HFFc6 (cell line): Measurements from ENCODE around the gene CFAP53. TPM values are rescaled to one million over a fixed set of nuclear protein-coding genes. Genes with fewer than 3 reads are reported as not detected.
A peak's percentile ranks its signal among the peaks of the same experiment; 100 is the strongest.

ENCODE experiments used
- DNase-seq: peaks from one replicate; pipeline ENCODE4 v3.0.0-alpha.2; 2018
- H3K27ac Mint-ChIP-seq: 2 replicates; pipeline ENCODE4 v1.8.0; 2020; ENCODE audit warnings: mild to moderate bottlenecking, mixed read lengths
- H3K27me3 Mint-ChIP-seq: 2 replicates; pipeline ENCODE4 v1.8.0; 2021; ENCODE audit warnings: mild to moderate bottlenecking, moderate library complexity, mixed read lengths; ENCODE audit not compliant: insufficient read depth
- H3K36me3 Mint-ChIP-seq: 2 replicates; pipeline ENCODE4 v1.8.0; 2021; ENCODE audit warnings: low read depth, mixed read lengths
- H3K4me1 Mint-ChIP-seq: 2 replicates; pipeline ENCODE4 v1.8.0; 2020; ENCODE audit warnings: low read depth, mixed read lengths
- H3K4me3 Mint-ChIP-seq: 2 replicates; pipeline ENCODE4 v1.8.0; 2020; ENCODE audit warnings: mild to moderate bottlenecking, moderate library complexity, mixed read lengths
- H3K9me3 Mint-ChIP-seq: 2 replicates; pipeline ENCODE4 v1.8.0; 2020; ENCODE audit warnings: mild to moderate bottlenecking, mixed read lengths
- CTCF ChIP-seq: fragments of 200-600 bp; sonication (generic); IDR thresholded peaks from 2 replicates; pipeline ENCODE4 v1.5.0; 2021; ENCODE audit warnings: antibody characterized with exemption, mild to moderate bottlenecking
- long read RNA-seq: library from polyadenylated mRNA; unstranded; transcript quantifications from one replicate; pipeline ENCODE4 v2.0.0, GENCODE V29; 2019
- total RNA-seq, 6 experiments: library from RNA; stranded (reverse); fragmentation: NEBNext Ultra II Directional; extraction: Animal tissue kit (Norgen Biotek cat#: 25700); gene quantifications; 2 replicates in 1 of 6; 3 replicates in 5 of 6; pipeline ENCODE4 v1.2.3, GENCODE V29; 2021

CFAP53 gene
- under 1 TPM in 3 of 6 experiments, not detected in 3; 0.10 to 0.17 (median 0.14) TPM for total RNA-seq
- long read RNA-seq, partial matches to known transcripts: 0 of 1 reads
- long read RNA-seq, other reads (novel, unspliced or antisense): 1 of 1 reads

- Mint-ChIP-seq H3K9me3 (0 out of 2 replicates have a peak, but pooled peaks cover 3% of the 10 kb centered on the region), H3K4me3 (peak within 1 kb of the TSS; percentile 83), H3K4me1 (peaks cover 18% of the 10 kb centered on the region), H3K27me3 (peaks cover 2% of the 10 kb centered on the region; the same call in 1 of the 2 replicates), H3K36me3 (peaks cover 36% of the 10 kb centered on the region), H3K27ac (peak within 1 kb of the TSS; percentile 23)
- DNase-seq: peak; percentile 74
- TF ChIP-seq CTCF: no peak
These were observed at the start of gene CFAP53 for GRCh38 chr18:50266248-50266704. CFAP53 (minus strand) TSS chr18:50266495; CDS start chr18:50266404, 91 bp downstream.

GRCh38 chr18:50315100-50315871 is 49.0 kb upstream of the CFAP53 start:
- Mint-ChIP-seq H3K27me3 (peaks cover 18% of the 10 kb centered on the region), H3K36me3 (no peaks in the 10 kb centered on the region)

GRCh38 chr18:50313873-50314460 is 47.7 kb upstream of the CFAP53 start:
- H3K4me3 Mint-ChIP-seq: no peak overlapping the region

More at GRCh38 chr18:50315100-50315871, 49.0 kb upstream of the CFAP53 start:
- TF ChIP-seq CTCF: no peak
- no peak overlapping the region for H3K27ac Mint-ChIP-seq
- H3K4me3 Mint-ChIP-seq: no peak overlapping the region
- H3K9me3 Mint-ChIP-seq: no peaks in the 10 kb centered on the region
- DNase-seq: no peak
- H3K4me1 Mint-ChIP-seq: no peaks in the 10 kb centered on the region

GRCh38 chr18:50313031-50313607 is 46.8 kb upstream of the CFAP53 start:
- H3K27ac Mint-ChIP-seq: no peak overlapping the region
- DNase-seq: no peak
- H3K27me3 Mint-ChIP-seq: peaks cover 8% of the 10 kb centered on the region
- no peak overlapping the region for H3K4me3 Mint-ChIP-seq
- TF ChIP-seq CTCF: no peak
- H3K9me3 Mint-ChIP-seq: no peaks in the 10 kb centered on the region; the same call in 1 of the 2 replicates
- H3K4me1 Mint-ChIP-seq: peaks cover 5% of the 10 kb centered on the region; the same call in 1 of the 2 replicates
- H3K36me3 Mint-ChIP-seq: no peaks in the 10 kb centered on the region

More at GRCh38 chr18:50313873-50314460, 47.7 kb upstream of the CFAP53 start:
- Mint-ChIP-seq H3K27ac (no peak overlapping the region), H3K9me3 (no peaks in the 10 kb centered on the region; the same call in 1 of the 2 replicates), H3K4me1 (no peaks in the 10 kb centered on the region), H3K36me3 (no peaks in the 10 kb centered on the region), H3K27me3 (peaks cover 8% of the 10 kb centered on the region)
- DNase-seq: no peak
- no peak for TF ChIP-seq CTCF

- no peak for TF ChIP-seq CTCF
- H3K4me3 Mint-ChIP-seq: no peak overlapping the region
These were observed 46.2 kb upstream of the CFAP53 start for GRCh38 chr18:50312296-50313030.

More at GRCh38 chr18:50312296-50313030, 46.2 kb upstream of the CFAP53 start:
- H3K27me3 Mint-ChIP-seq: peaks cover 8% of the 10 kb centered on the region
- no peaks in the 10 kb centered on the region for H3K36me3 Mint-ChIP-seq
- peaks cover 12% of the 10 kb centered on the region for H3K4me1 Mint-ChIP-seq
- H3K9me3 Mint-ChIP-seq: no peaks in the 10 kb centered on the region; the same call in 1 of the 2 replicates
- no peak for DNase-seq
- H3K27ac Mint-ChIP-seq: no peak overlapping the region
